GM23338 (cell line): ENCODE measurements around the gene ABHD10. TPM values are rescaled to one million over a fixed set of nuclear protein-coding genes. Genes with fewer than 3 reads are reported as not detected.

ENCODE experiments used
- ATAC-seq: fragments of 200-7000 bp; cut with Tn5 transposase; 3 replicates; pipeline ENCODE4 v1.9.1; 2020
- DNase-seq: peaks from one replicate; pipeline ENCODE4 v3.0.0-alpha.2; 2015; ENCODE audit warnings: low spot score
- H2AFZ ChIP-seq: fragments of 200-600 bp; sonication (generic); 2 replicates; pipeline ENCODE4 v1.8.0; 2016; ENCODE audit warnings: antibody characterized with exemption, mild to moderate bottlenecking, moderate library complexity
- H3F3A ChIP-seq: fragments of 200-600 bp; sonication (generic); replicated peaks from 2 replicates; pipeline ENCODE4 v1.8.0; 2017; ENCODE audit warnings: antibody characterized with exemption, mixed run types, low read depth
- H3K27ac ChIP-seq: fragments of 200-600 bp; sonication (generic); 2 replicates; pipeline ENCODE4 v1.6.1; 2016; ENCODE audit warnings: low read depth
- H3K27me3 ChIP-seq: fragments of 200-600 bp; sonication (generic); 2 replicates; pipeline ENCODE4 v1.8.0; 2016; ENCODE audit warnings: mild to moderate bottlenecking, mixed run types, moderate library complexity; ENCODE audit not compliant: insufficient read depth
- H3K36me3 ChIP-seq: fragments of 200-600 bp; sonication (generic); 2 replicates; pipeline ENCODE4 v1.8.0; 2016; ENCODE audit warnings: mild to moderate bottlenecking; ENCODE audit not compliant: insufficient read depth
- H3K4me1 ChIP-seq: fragments of 200-600 bp; sonication (generic); 2 replicates; pipeline ENCODE4 v1.8.0; 2016; ENCODE audit warnings: mild to moderate bottlenecking, moderate library complexity; ENCODE audit not compliant: insufficient read depth
- H3K4me2 ChIP-seq: fragments of 200-600 bp; sonication (generic); 2 replicates; pipeline ENCODE4 v1.7.1; 2017; ENCODE audit warnings: mixed run types
- H3K4me3 ChIP-seq: fragments of 200-600 bp; sonication (generic); 2 replicates; pipeline ENCODE4 v1.6.1; 2016; ENCODE audit warnings: mixed run types
- H3K79me2 ChIP-seq: fragments of 200-600 bp; sonication (generic); replicated peaks from 2 replicates; pipeline ENCODE4 v1.8.0; 2017; ENCODE audit warnings: mild to moderate bottlenecking; ENCODE audit not compliant: insufficient read depth
- H3K9me2 ChIP-seq: fragments of 200-600 bp; sonication (generic); 2 replicates; pipeline ENCODE4 v1.8.0; 2017; ENCODE audit not compliant: insufficient read depth
- H4K20me1 ChIP-seq: fragments of 200-600 bp; sonication (generic); replicated peaks from 2 replicates; pipeline ENCODE4 v1.8.0; 2017; ENCODE audit warnings: mild to moderate bottlenecking; ENCODE audit not compliant: insufficient read depth
- H3K27ac Mint-ChIP-seq: 2 replicates; pipeline ENCODE4 v1.8.0; 2020; ENCODE audit warnings: inconsistent platforms, mild to moderate bottlenecking, moderate library complexity, mixed read lengths
- H3K27me3 Mint-ChIP-seq: 3 replicates; pipeline ENCODE4 v1.8.0; 2022; ENCODE audit warnings: low read depth, mild to moderate bottlenecking, moderate library complexity, mixed read lengths, inconsistent platforms; ENCODE audit not compliant: insufficient read depth, poor library complexity
- H3K36me3 Mint-ChIP-seq: 3 replicates; pipeline ENCODE4 v1.8.0; 2021; ENCODE audit warnings: low read depth, mild to moderate bottlenecking, inconsistent platforms, moderate library complexity, mixed read lengths
- H3K4me1 Mint-ChIP-seq: 3 replicates; pipeline ENCODE4 v1.8.0; 2020; ENCODE audit warnings: mild to moderate bottlenecking, inconsistent platforms, mixed read lengths
- H3K4me3 Mint-ChIP-seq: 3 replicates; pipeline ENCODE4 v1.8.0; 2021; ENCODE audit warnings: moderate library complexity, mild to moderate bottlenecking, inconsistent platforms, mixed read lengths
- H3K9me3 Mint-ChIP-seq: 3 replicates; pipeline ENCODE4 v1.8.0; 2020; ENCODE audit warnings: moderate library complexity, mild to moderate bottlenecking, inconsistent platforms, mixed read lengths
- CREB1 ChIP-seq: fragments of 250-450 bp; sonication (Bioruptor Pico); IDR thresholded peaks from 2 replicates; pipeline ENCODE4 v1.5.0; 2020; ENCODE audit warnings: low read depth, mild to moderate bottlenecking, moderate library complexity
- EZH2 ChIP-seq: fragments of 200-600 bp; sonication (generic); IDR thresholded peaks from one replicate; pipeline ENCODE4 v1.8.0; 2017; ENCODE audit warnings: antibody characterized with exemption, mild to moderate bottlenecking, low read depth; ENCODE audit not compliant: unreplicated experiment
- EZH2phosphoT487 ChIP-seq: fragments of 200-600 bp; sonication (generic); IDR thresholded peaks from one replicate; pipeline ENCODE4 v1.8.1; 2018; ENCODE audit warnings: antibody characterized with exemption; ENCODE audit not compliant: unreplicated experiment
- JUNB ChIP-seq: IDR thresholded peaks from one replicate; pipeline ENCODE4 v1.6.1; 2016; ENCODE audit warnings: antibody characterized with exemption; ENCODE audit not compliant: unreplicated experiment
- NANOG ChIP-seq: IDR thresholded peaks from 2 replicates; pipeline ENCODE4 v1.6.1; 2016; ENCODE audit warnings: antibody characterized with exemption, borderline replicate concordance
- REST ChIP-seq: IDR thresholded peaks from one replicate; pipeline ENCODE4 v1.6.1; 2018; ENCODE audit warnings: antibody characterized with exemption; ENCODE audit not compliant: unreplicated experiment
- ZNF114 ChIP-seq: fragments of 250-450 bp; sonication (Bioruptor Pico); IDR thresholded peaks from 2 replicates; pipeline ENCODE4 v1.5.0; 2020; ENCODE audit warnings: mild to moderate bottlenecking, moderate library complexity
- ZNF331 ChIP-seq: fragments of 250-450 bp; sonication (Bioruptor Pico); IDR thresholded peaks from 2 replicates; pipeline ENCODE4 v1.5.0; 2020; ENCODE audit warnings: low read depth, mild to moderate bottlenecking, moderate library complexity
- polyA plus RNA-seq: library from polyadenylated mRNA; unstranded; fragments of >200 nt; fragmentation: Nextera tagmentation; extraction: Ambion mirVana; gene quantifications from 2 replicates; pipeline ENCODE4 v1.2.1, GENCODE V29; 2016
- total RNA-seq: library from RNA; depleted of rRNA; stranded (reverse); fragments of >200 nt; shearing (Covaris generic); gene quantifications from 2 replicates; pipeline ENCODE4 v1.2.3, GENCODE V29; 2014
- TF ChIP-seq, protein P1 (sequence below), 2 experiments: fragments of 200-600 bp in 1 of 2; sonication (generic) in 1 of 2; conservative IDR thresholded peaks; 2 replicates each; pipeline versions ENCODE4 v1.5.1 to v1.6.1; 2016 to 2017; ENCODE audit warnings: antibody characterized with exemption in 2 of 2, low read depth in 2 of 2, mild to moderate bottlenecking in 2 of 2, moderate library complexity in 1 of 2

The ABHD10 gene
- total and polyA plus RNA-seq, 2 experiments from 2014 or later: 16.9 to 28.0 TPM

- TF ChIP-seq, protein P1, sequence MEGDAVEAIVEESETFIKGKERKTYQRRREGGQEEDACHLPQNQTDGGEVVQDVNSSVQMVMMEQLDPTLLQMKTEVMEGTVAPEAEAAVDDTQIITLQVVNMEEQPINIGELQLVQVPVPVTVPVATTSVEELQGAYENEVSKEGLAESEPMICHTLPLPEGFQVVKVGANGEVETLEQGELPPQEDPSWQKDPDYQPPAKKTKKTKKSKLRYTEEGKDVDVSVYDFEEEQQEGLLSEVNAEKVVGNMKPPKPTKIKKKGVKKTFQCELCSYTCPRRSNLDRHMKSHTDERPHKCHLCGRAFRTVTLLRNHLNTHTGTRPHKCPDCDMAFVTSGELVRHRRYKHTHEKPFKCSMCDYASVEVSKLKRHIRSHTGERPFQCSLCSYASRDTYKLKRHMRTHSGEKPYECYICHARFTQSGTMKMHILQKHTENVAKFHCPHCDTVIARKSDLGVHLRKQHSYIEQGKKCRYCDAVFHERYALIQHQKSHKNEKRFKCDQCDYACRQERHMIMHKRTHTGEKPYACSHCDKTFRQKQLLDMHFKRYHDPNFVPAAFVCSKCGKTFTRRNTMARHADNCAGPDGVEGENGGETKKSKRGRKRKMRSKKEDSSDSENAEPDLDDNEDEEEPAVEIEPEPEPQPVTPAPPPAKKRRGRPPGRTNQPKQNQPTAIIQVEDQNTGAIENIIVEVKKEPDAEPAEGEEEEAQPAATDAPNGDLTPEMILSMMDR (conservative IDR thresholded peaks at IDR 0.05; ENCODE audit: low read depth in 2 of 2): no peak
- TF ChIP-seq CREB1 (no peak), NANOG (no peak)
Observed at GRCh38 chr3:112002096-112002971, 23.5 kb downstream of the ABHD10 start (continued).

DNA sequence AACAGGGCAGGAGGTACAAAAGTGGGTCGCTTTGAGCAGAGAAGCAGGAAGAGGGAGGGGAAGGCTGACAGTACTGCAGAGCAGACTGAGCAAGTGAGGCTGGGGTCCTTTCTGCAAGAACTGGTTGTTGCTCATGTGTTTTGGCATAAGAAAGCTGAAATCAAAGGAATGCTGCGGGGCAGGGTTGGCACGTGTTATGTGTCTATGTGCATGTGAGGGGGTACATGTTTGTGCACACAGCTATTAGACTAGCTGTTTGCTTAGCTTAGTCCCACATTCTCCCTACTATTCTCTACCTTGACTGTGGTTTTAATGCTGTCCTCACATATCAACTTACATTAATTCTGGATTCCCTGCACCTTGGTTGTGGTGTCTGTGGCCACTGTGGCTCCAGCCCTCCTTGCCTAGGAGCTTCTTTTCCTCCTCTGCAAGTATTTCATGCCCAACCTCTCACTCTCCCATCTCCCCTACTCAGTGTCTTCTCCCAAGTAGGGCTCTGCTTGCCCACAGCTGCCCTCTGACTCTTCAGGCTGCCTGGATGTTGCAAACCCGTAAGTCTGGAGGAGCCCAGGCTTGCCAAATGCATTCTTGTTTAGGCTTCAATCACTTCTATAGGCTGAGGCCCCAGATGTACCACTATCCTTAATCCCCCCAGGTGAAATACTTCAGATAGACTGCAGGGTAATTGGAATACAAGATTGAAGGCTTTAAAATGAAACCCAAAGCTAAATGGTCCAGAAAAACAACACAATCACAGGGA, 24.7 kb downstream of the ABHD10 start:
- H3K9me3 Mint-ChIP-seq: no peaks in the 10 kb centered on the region
- H3K36me3 Mint-ChIP-seq: peaks cover 18% of the 10 kb centered on the region; the same call in 2 of the 3 replicates
- no peak overlapping the region for H3K4me2 ChIP-seq
- peaks cover 9% of the 10 kb centered on the region for H3K27me3 ChIP-seq
- no peak overlapping the region for H3K4me3 ChIP-seq
- peaks cover 21% of the 10 kb centered on the region for H3K4me1 Mint-ChIP-seq
- peaks cover 18% of the 10 kb centered on the region for H3K4me1 ChIP-seq
- H4K20me1 ChIP-seq: no peaks in the 10 kb centered on the region; the same call in 1 of the 2 replicates
- no peaks in the 10 kb centered on the region for H3F3A ChIP-seq
- H3K27ac ChIP-seq: no peak overlapping the region
- H2AFZ ChIP-seq: no peak overlapping the region
- no peaks in the 10 kb centered on the region for H3K79me2 ChIP-seq
- H3K4me3 Mint-ChIP-seq: no peak overlapping the region
- peaks cover 5% of the 10 kb centered on the region; the same call in 1 of the 2 replicates for H3K36me3 ChIP-seq
- DNase-seq (no peak), ATAC-seq (no peak)
- H3K27ac Mint-ChIP-seq: no peak overlapping the region
- no peaks in the 10 kb centered on the region for H3K9me2 ChIP-seq
- peaks cover 20% of the 10 kb centered on the region for H3K27me3 Mint-ChIP-seq
- no peak for TF ChIP-seq ZNF331 (CRISPR knock-in tag)
- TF ChIP-seq ZNF114 (CRISPR knock-in tag): no peak
- TF ChIP-seq REST: no peak
- no peak for TF ChIP-seq EZH2
- TF ChIP-seq CREB1: no peak
- TF ChIP-seq NANOG: no peak
- TF ChIP-seq EZH2phosphoT487: no peak
- TF ChIP-seq JUNB: no peak
- TF ChIP-seq, protein P1 (conservative IDR thresholded peaks at IDR 0.05; ENCODE audit: low read depth in 2 of 2): no peak
